H1 (cell line): ENCODE results near the gene IL6ST. TPM values are rescaled to one million over a fixed set of nuclear protein-coding genes. Genes with fewer than 3 reads are reported as not detected.

Experiments used
- CTCF ChIA-PET: fragments of 300-600 bp; sonication (Branson Sonifier 250); formaldehyde crosslinking; loops from one replicate; lab custom pipeline; 2021; ENCODE audit not compliant: partially characterized antibody; lab: Charles Lee
- POLR2A ChIA-PET: fragments of 300-600 bp; sonication (Branson Sonifier 250); formaldehyde crosslinking; loops from one replicate; lab custom pipeline; 2021; ENCODE audit warnings: inconsistent platforms; ENCODE audit not compliant: partially characterized antibody; lab: Charles Lee
- DNase-seq, 2 experiments: peaks; one replicate each; pipeline versions ENCODE4 v3.0.0 to v3.0.0-alpha.2; 2010 to 2022; ENCODE audit warnings: low spot score in 2 of 2, low read depth in 1 of 2, mixed read lengths in 1 of 2
- FAIRE-seq: peaks from 2 replicates; lab custom pipeline; 2011; peaks lifted over from hg19 to GRCh38; lab: Jason Lieb, UNC
- H2AFZ ChIP-seq: 2 replicates; pipeline ENCODE4 v1.8.1; 2012; ENCODE audit warnings: low read length, inconsistent platforms
- H2AK5ac ChIP-seq: 2 replicates; pipeline ENCODE4 v1.6.1; 2013; ENCODE audit warnings: low read depth, low read length
- H2BK120ac ChIP-seq: replicated peaks from 2 replicates; pipeline ENCODE3; 2013; ENCODE audit warnings: low read depth, low read length, inconsistent platforms
- H2BK12ac ChIP-seq: 2 replicates; pipeline ENCODE4 v1.6.1; 2013; ENCODE audit warnings: low read depth, low read length
- H2BK15ac ChIP-seq: 2 replicates; pipeline ENCODE4 v1.6.1; 2013; ENCODE audit warnings: low read length
- H2BK20ac ChIP-seq: 2 replicates; pipeline ENCODE4 v1.6.1; 2013; ENCODE audit warnings: low read length
- H2BK5ac ChIP-seq: 2 replicates; pipeline ENCODE4 v1.6.1; 2013; ENCODE audit warnings: low read depth, low read length
- H3K14ac ChIP-seq: 2 replicates; pipeline ENCODE4 v1.6.1; 2013; ENCODE audit warnings: inconsistent platforms; ENCODE audit not compliant: insufficient read length
- H3K18ac ChIP-seq: 2 replicates; pipeline ENCODE4 v1.6.1; 2013; ENCODE audit warnings: low read length; ENCODE audit errors: extremely low read depth
- H3K23ac ChIP-seq: 2 replicates; pipeline ENCODE4 v1.6.1; 2013; ENCODE audit warnings: inconsistent platforms; ENCODE audit not compliant: insufficient read length
- H3K23me2 ChIP-seq: 2 replicates; pipeline ENCODE4 v1.6.1; 2013; ENCODE audit warnings: low read depth, low read length
- H3K27ac ChIP-seq: 2 replicates; pipeline ENCODE4 v1.6.1; 2011; ENCODE audit warnings: low read depth, low read length, inconsistent platforms
- H3K27me3 ChIP-seq, 4 experiments: replicated peaks in 1 of 4; 1 replicate in 1 of 4; 2 replicates in 3 of 4; pipeline versions ENCODE4 v1.6.1 to v1.8.1; 2011 to 2013; ENCODE audit warnings: low read length in 3 of 4, mild to moderate bottlenecking in 3 of 4, inconsistent platforms in 2 of 4, mixed read lengths in 2 of 4, moderate library complexity in 1 of 4; ENCODE audit not compliant: control insufficient read depth in 3 of 4, insufficient read depth in 3 of 4; ENCODE audit errors: extremely low read depth in 1 of 4
- H3K36me3 ChIP-seq, 4 experiments: 2 replicates each; pipeline versions ENCODE4 v1.6.1 to v1.8.1; 2011 to 2013; ENCODE audit warnings: mild to moderate bottlenecking in 4 of 4, low read length in 3 of 4, moderate library complexity in 2 of 4, control low read depth in 1 of 4, inconsistent platforms in 1 of 4; ENCODE audit not compliant: insufficient read depth in 4 of 4, control insufficient read depth in 2 of 4
- H3K4ac ChIP-seq: replicated peaks from 2 replicates; pipeline ENCODE3; 2013; ENCODE audit warnings: low read length, low read depth, mixed read lengths, inconsistent platforms; ENCODE audit not compliant: insufficient read length
- H3K4me1 ChIP-seq, 4 experiments: replicated peaks in 1 of 4; 1 replicate in 1 of 4; 2 replicates in 3 of 4; pipeline versions ENCODE4 v1.6.1 to v1.8.1; 2011 to 2013; ENCODE audit warnings: low read length in 3 of 4, inconsistent platforms in 2 of 4, mixed read lengths in 1 of 4; ENCODE audit not compliant: insufficient read depth in 4 of 4, control insufficient read depth in 3 of 4
- H3K4me2 ChIP-seq, 2 experiments: 2 replicates each; pipeline versions ENCODE4 v1.6.1 to v1.8.1; 2011 to 2013; ENCODE audit warnings: low read depth in 2 of 2, low read length in 2 of 2, control low read depth in 1 of 2, inconsistent platforms in 1 of 2, mild to moderate bottlenecking in 1 of 2; ENCODE audit not compliant: insufficient read depth in 1 of 2
- H3K4me3 ChIP-seq, 4 experiments: fragments of 200-600, 300-600 bp in 1 of 4; sonication (generic), shearing (Covaris generic), sonication (Bioruptor Twin) in 1 of 4; 2 replicates each; pipeline versions ENCODE4 v1.5.1 to v1.8.1; 2011 to 2016; ENCODE audit warnings: low read length in 4 of 4, low read depth in 3 of 4, control low read depth in 2 of 4, inconsistent platforms in 2 of 4, mild to moderate bottlenecking in 2 of 4, mixed read lengths in 1 of 4, moderate library complexity in 1 of 4; ENCODE audit not compliant: insufficient read depth in 2 of 4; ENCODE audit errors: extremely low read depth in 1 of 4
- H3K56ac ChIP-seq: replicated peaks from 2 replicates; pipeline ENCODE3; 2013; ENCODE audit warnings: low read depth, mild to moderate bottlenecking, mixed read lengths, low read length, inconsistent platforms; ENCODE audit not compliant: insufficient read length
- H3K79me1 ChIP-seq: 2 replicates; pipeline ENCODE4 v1.6.1; 2013; ENCODE audit warnings: low read depth, low read length, control low read depth
- H3K79me2 ChIP-seq, 2 experiments: 2 replicates each; pipeline versions ENCODE4 v1.6.1 to v1.8.1; 2012 to 2013; ENCODE audit warnings: low read length in 2 of 2, mild to moderate bottlenecking in 2 of 2, inconsistent platforms in 1 of 2; ENCODE audit not compliant: insufficient read depth in 2 of 2, control insufficient read depth in 1 of 2
- H3K9ac ChIP-seq, 4 experiments: replicated peaks in 1 of 4; 1 replicate in 1 of 4; 2 replicates in 3 of 4; pipeline versions ENCODE4 v1.6.1 to v1.8.1; 2011 to 2013; ENCODE audit warnings: low read depth in 3 of 4, low read length in 3 of 4, control low read depth in 2 of 4, mild to moderate bottlenecking in 2 of 4, moderate library complexity in 2 of 4, inconsistent platforms in 1 of 4; ENCODE audit errors: extremely low read depth in 1 of 4
- H3K9me3 ChIP-seq, 2 experiments: 2 replicates each; pipeline versions ENCODE4 v1.6.1 to v1.8.1; 2012 to 2013; ENCODE audit warnings: mild to moderate bottlenecking in 2 of 2, moderate library complexity in 2 of 2, control low read depth in 1 of 2, inconsistent platforms in 1 of 2, low read depth in 1 of 2, low read length in 1 of 2, mixed read lengths in 1 of 2; ENCODE audit not compliant: insufficient read depth in 2 of 2
- H4K20me1 ChIP-seq, 2 experiments: replicated peaks in 1 of 2; 2 replicates each; pipeline versions ENCODE3 to v1.8.1; 2011 to 2013; ENCODE audit warnings: inconsistent platforms in 2 of 2, low read length in 2 of 2, mild to moderate bottlenecking in 1 of 2; ENCODE audit not compliant: insufficient read depth in 2 of 2, control insufficient read depth in 1 of 2
- H4K5ac ChIP-seq: 2 replicates; pipeline ENCODE4 v1.6.1; 2013; ENCODE audit warnings: low read length, low read depth, mixed read lengths, inconsistent platforms; ENCODE audit not compliant: insufficient read length
- H4K8ac ChIP-seq: 2 replicates; pipeline ENCODE4 v1.8.0; 2013; ENCODE audit warnings: mild to moderate bottlenecking, moderate library complexity, low read length, inconsistent platforms; ENCODE audit not compliant: insufficient read depth; ENCODE audit errors: extremely low read depth
- H4K91ac ChIP-seq: replicated peaks from 2 replicates; pipeline ENCODE3; 2013; ENCODE audit warnings: low read length, mixed read lengths, inconsistent platforms; ENCODE audit not compliant: insufficient read length
- CTBP2 ChIP-seq: IDR thresholded peaks from 2 replicates; pipeline ENCODE4 v1.7.0; 2011; ENCODE audit warnings: borderline replicate concordance, mild to moderate bottlenecking, moderate library complexity, mixed read lengths, low read length; ENCODE audit not compliant: insufficient read depth, insufficient read length
- EGR1 ChIP-seq: IDR thresholded peaks from 2 replicates; pipeline ENCODE4 v1.6.1; 2011; ENCODE audit warnings: low read depth, low read length, borderline replicate concordance
- JUN ChIP-seq: IDR thresholded peaks from 2 replicates; pipeline ENCODE4 v1.6.1; 2011; ENCODE audit warnings: low read depth, mild to moderate bottlenecking, improper control_type of control experiment, low read length
- KDM4A ChIP-seq: IDR thresholded peaks from one replicate; pipeline ENCODE4 v1.7.1; 2012; ENCODE audit warnings: low read depth, mild to moderate bottlenecking, moderate library complexity, low read length, inconsistent platforms; ENCODE audit not compliant: severe bottlenecking
- NANOG ChIP-seq: IDR thresholded peaks from 2 replicates; pipeline ENCODE4 v1.6.1; 2011; ENCODE audit warnings: low read length, low read depth, mild to moderate bottlenecking, inconsistent platforms; ENCODE audit not compliant: insufficient read depth, poor library complexity, severe bottlenecking
- NRF1 ChIP-seq: IDR thresholded peaks from 2 replicates; pipeline ENCODE4 v1.6.1; 2011; ENCODE audit warnings: mild to moderate bottlenecking, low read depth, low read length, improper control_type of control experiment
- SP1 ChIP-seq: IDR thresholded peaks from 2 replicates; pipeline ENCODE4 v1.6.1; 2011; ENCODE audit warnings: low read depth, low read length
- TAF7 ChIP-seq: optimal IDR thresholded peaks from 2 replicates; pipeline ENCODE3; 2011; ENCODE audit warnings: low read depth, mild to moderate bottlenecking, inconsistent platforms, low read length, moderate library complexity, borderline replicate concordance
- TEAD4 ChIP-seq: IDR thresholded peaks from 2 replicates; pipeline ENCODE4 v1.6.1; 2012; ENCODE audit warnings: low read depth, low read length, inconsistent platforms, mixed read lengths
- WGBS, 2 experiments: shearing (Covaris generic) in 1 of 2; methylation state at CpG; one replicate each; pipeline versions ENCODE4 v1.1.6 to v1.1.7; 2013 to 2015; ENCODE audit warnings: low lambda C conversion rate in 2 of 2, mixed read lengths in 2 of 2, inconsistent platforms in 1 of 2, low coverage in 1 of 2, missing lambda C conversion rate in 1 of 2; ENCODE audit not compliant: insufficient replicate concordance in 2 of 2, insufficient coverage in 1 of 2, insufficient read length in 1 of 2; ENCODE audit errors: extremely low coverage in 1 of 2, missing lambda C conversion rate in 1 of 2; 5-methylcytosine and 5-hydroxymethylcytosine counted together
- polyA plus RNA-seq, 7 experiments: library from polyadenylated mRNA; depleted of rRNA in 3 of 7; stranded (reverse) in 5 of 7; unstranded in 2 of 7; fragments of >200 nt in 5 of 7; fragments of 200-250 nt in 2 of 7; gene quantifications; 1 replicate in 5 of 7; 2 replicates in 1 of 7; 4 replicates in 1 of 7; pipeline versions ENCODE4 v1.2.1 to v1.2.3, GENCODE V29; 2011 to 2013; ENCODE audit warnings: missing spikeins in 2 of 7, mixed read lengths in 2 of 7
- total RNA-seq: library from RNA; stranded (reverse); fragmentation: NEBNext Ultra II Directional; extraction: Animal tissue kit (Norgen Biotek cat#: 25700); gene quantifications from 2 replicates; pipeline ENCODE4 v1.2.1, GENCODE V29; 2021
- TF ChIP-seq, protein P1 (sequence below): IDR thresholded peaks from 2 replicates; pipeline ENCODE4 v1.6.1; 2012; ENCODE audit warnings: inconsistent platforms

The IL6ST gene
- total and polyA plus RNA-seq, 2 of the 8 experiments (the other 6 are each of a cell fraction or from before 2014, with no cell fraction given): 1.4 to 11.1 TPM

DNA sequence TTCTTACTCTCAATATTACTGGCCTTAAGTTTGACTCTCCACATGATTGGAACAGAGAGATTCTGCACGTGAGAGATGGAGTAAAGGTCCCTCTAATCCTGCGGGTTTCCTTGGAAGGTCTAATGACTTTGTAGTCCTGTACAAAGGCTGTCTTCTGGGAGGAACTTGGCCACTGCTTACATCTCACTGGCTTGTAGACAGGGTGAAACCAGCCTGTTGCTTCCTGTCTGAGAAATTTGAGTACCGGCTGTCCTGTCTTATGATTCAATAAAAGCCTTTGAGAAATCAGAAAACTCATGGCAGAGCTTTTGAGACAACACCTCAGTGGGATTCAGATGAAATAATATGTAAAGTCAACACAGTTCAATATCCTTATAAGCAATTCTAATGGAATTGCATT, 100.6 kb downstream of the IL6ST start:
- WGBS, 2 experiments: 75% methylated on average over 3 of the region's 3 CpGs; no CpG with 5 or more reads in 1 of the 2 experiments
- no peak for FAIRE-seq
- Histone ChIP-seq H3K9me3 (no peaks in the 10 kb centered on the region), H3K4me2 (no peak overlapping the region), H2AFZ (no peak overlapping the region), H2BK15ac (no peak overlapping the region), H3K4me3 (no peak overlapping the region), H4K8ac (no peak overlapping the region), H3K9ac (no peak overlapping the region), H2BK5ac (no peak overlapping the region), H4K20me1 (no peaks in the 10 kb centered on the region), H3K27me3 (no peaks in the 10 kb centered on the region), H2AK5ac (no peak overlapping the region), H3K23me2 (no peaks in the 10 kb centered on the region), H4K91ac (no peak overlapping the region), H3K4ac (no peak overlapping the region), H3K56ac (no peak overlapping the region), H3K4me1 (no peaks in the 10 kb centered on the region), H3K79me2 (no peaks in the 10 kb centered on the region), H4K5ac (no peak overlapping the region), H2BK120ac (no peak overlapping the region), H3K79me1 (no peaks in the 10 kb centered on the region), H2BK12ac (no peak overlapping the region), H3K36me3 (no peaks in the 10 kb centered on the region), H2BK20ac (no peak overlapping the region), H3K18ac (no peak overlapping the region), H3K14ac (no peak overlapping the region), H3K27ac (no peak overlapping the region), H3K23ac (no peak overlapping the region)
- no peak for TF ChIP-seq NANOG
- TF ChIP-seq JUN: no peak
- TF ChIP-seq, protein P1, sequence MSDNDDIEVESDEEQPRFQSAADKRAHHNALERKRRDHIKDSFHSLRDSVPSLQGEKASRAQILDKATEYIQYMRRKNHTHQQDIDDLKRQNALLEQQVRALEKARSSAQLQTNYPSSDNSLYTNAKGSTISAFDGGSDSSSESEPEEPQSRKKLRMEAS: no peak
- no peak for TF ChIP-seq CTBP2
- no peak for TF ChIP-seq SP1
- no peak for TF ChIP-seq EGR1
- TF ChIP-seq TEAD4: no peak
- TF ChIP-seq NRF1: no peak
- TF ChIP-seq TAF7: no peak
- no peak for TF ChIP-seq KDM4A
- ChIA-PET CTCF (no interaction called here), POLR2A (interaction anchor here (1.3 kb wide), 1 partner anchor 10 kb away, joined by 4 read pairs; no protein-coding TSS in a partner anchor)
- DNase-seq: no peak
